Suprapubic skin (tissue), 4 donors: ENCODE results near the gene MS4A10. TPM values are rescaled to one million over a fixed set of nuclear protein-coding genes. Genes with fewer than 3 reads are reported as not detected.

Experiments used
- DNase-seq, 2 donors: peaks; one replicate each; pipeline ENCODE4 v3.0.0-alpha.2; 2019; ENCODE audit warnings: low spot score in 2 of 2
- H3K27ac ChIP-seq: fragments of 200-600 bp; sonication (generic); one replicate; pipeline ENCODE4 v1.5.1; 2019
- H3K27me3 ChIP-seq: fragments of 200-600 bp; sonication (generic); one replicate; pipeline ENCODE4 v1.5.1; 2019
- H3K36me3 ChIP-seq: fragments of 200-600 bp; sonication (generic); one replicate; pipeline ENCODE4 v1.5.1; 2019
- H3K4me1 ChIP-seq: fragments of 200-600 bp; sonication (generic); one replicate; pipeline ENCODE4 v1.5.1; 2019
- H3K4me3 ChIP-seq: fragments of 200-600 bp; sonication (generic); one replicate; pipeline ENCODE4 v1.5.1; 2019; ENCODE audit warnings: mild to moderate bottlenecking
- H3K9me3 ChIP-seq: fragments of 200-600 bp; sonication (generic); one replicate; pipeline ENCODE4 v1.5.1; 2019
- EP300 ChIP-seq: sonication (generic); formaldehyde crosslinking; IDR thresholded peaks from one replicate; pipeline ENCODE4 v1.6.1; 2017; ENCODE audit warnings: antibody characterized with exemption
- POLR2A ChIP-seq, 2 donors: fragments of 450-650 bp; IDR thresholded peaks; one replicate each; pipeline ENCODE4 v1.6.1; 2017; ENCODE audit warnings: antibody characterized with exemption in 2 of 2, mild to moderate bottlenecking in 2 of 2, moderate library complexity in 2 of 2
- POLR2AphosphoS5 ChIP-seq, 3 donors: sonication (generic); formaldehyde crosslinking; IDR thresholded peaks; one replicate each; pipeline ENCODE4 v1.6.1; 2017; ENCODE audit warnings: antibody characterized with exemption in 3 of 3
- WGBS: methylation state at CpG from one replicate; pipeline ENCODE4 v1.1.5; 2018; 5-methylcytosine and 5-hydroxymethylcytosine counted together
- total RNA-seq, 4 donors: library from RNA; depleted of rRNA; stranded (reverse); fragments of >200 nt; gene quantifications; one replicate each; pipeline ENCODE4 v1.1.0, GENCODE V29; 2016
- TF ChIP-seq, protein P1 (sequence below), 2 donors: fragments of 200-600 bp in 1 of 2; fragments of 450-650 bp in 1 of 2; sonication (generic) in 1 of 2; IDR thresholded peaks; one replicate each; pipeline ENCODE4 v1.5.1; 2016 to 2019; ENCODE audit warnings: antibody characterized with exemption in 2 of 2, mild to moderate bottlenecking in 1 of 2, moderate library complexity in 1 of 2

MS4A10 gene
- total RNA-seq, 4 donors from 2014 or later: not detected

- 76% methylated on average over 10 of the region's 10 CpGs for WGBS
- Histone ChIP-seq H3K27ac (no peak overlapping the region), H3K4me1 (no peaks in the 10 kb centered on the region), H3K27me3 (peaks cover 29% of the 10 kb centered on the region), H3K4me3 (no peak overlapping the region), H3K36me3 (no peaks in the 10 kb centered on the region), H3K9me3 (no peaks in the 10 kb centered on the region)
- TF ChIP-seq, protein P1, sequence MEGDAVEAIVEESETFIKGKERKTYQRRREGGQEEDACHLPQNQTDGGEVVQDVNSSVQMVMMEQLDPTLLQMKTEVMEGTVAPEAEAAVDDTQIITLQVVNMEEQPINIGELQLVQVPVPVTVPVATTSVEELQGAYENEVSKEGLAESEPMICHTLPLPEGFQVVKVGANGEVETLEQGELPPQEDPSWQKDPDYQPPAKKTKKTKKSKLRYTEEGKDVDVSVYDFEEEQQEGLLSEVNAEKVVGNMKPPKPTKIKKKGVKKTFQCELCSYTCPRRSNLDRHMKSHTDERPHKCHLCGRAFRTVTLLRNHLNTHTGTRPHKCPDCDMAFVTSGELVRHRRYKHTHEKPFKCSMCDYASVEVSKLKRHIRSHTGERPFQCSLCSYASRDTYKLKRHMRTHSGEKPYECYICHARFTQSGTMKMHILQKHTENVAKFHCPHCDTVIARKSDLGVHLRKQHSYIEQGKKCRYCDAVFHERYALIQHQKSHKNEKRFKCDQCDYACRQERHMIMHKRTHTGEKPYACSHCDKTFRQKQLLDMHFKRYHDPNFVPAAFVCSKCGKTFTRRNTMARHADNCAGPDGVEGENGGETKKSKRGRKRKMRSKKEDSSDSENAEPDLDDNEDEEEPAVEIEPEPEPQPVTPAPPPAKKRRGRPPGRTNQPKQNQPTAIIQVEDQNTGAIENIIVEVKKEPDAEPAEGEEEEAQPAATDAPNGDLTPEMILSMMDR (IDR thresholded peaks at IDR 0.05): no peak
- no peak for TF ChIP-seq POLR2A (IDR thresholded peaks at IDR 0.05)
- TF ChIP-seq POLR2AphosphoS5 (IDR thresholded peaks at IDR 0.05): no peak
- peak in 1 of 2 donors; percentile 9 for DNase-seq
Observed at GRCh38 chr11:60766547-60766946, 18.6 kb upstream of the MS4A10 start.

DNA sequence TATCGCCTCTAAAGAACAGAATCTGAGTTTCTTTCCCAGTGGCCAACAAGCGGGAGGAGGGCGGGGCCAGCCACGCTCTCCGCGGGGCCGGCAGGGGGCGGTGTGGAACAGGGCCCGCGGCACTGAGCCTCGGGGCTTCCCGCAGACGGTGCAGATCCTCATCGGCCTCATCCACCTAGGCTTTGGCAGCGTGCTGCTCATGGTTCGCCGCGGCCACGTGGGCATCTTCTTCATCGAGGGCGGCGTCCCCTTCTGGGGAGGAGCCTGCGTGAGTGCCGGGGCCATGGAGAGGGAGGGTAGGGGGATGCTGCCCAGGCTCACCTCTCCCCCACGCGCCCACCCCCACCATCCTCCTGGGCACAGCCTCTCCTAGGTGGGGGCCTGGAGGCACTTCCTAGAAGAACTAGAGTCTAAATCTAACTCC, 17.7 kb upstream of the MS4A10 start:
- no peaks in the 10 kb centered on the region for H3K4me1 ChIP-seq
- no peak overlapping the region for H3K4me3 ChIP-seq
- 43% methylated on average over 8 of the region's 26 CpGs for WGBS
- TF ChIP-seq POLR2A (IDR thresholded peaks at IDR 0.05): no peak
- TF ChIP-seq, protein P1 (IDR thresholded peaks at IDR 0.05): peak in 1 of 2 donors; percentile 21
- DNase-seq: no peak
- no peaks in the 10 kb centered on the region for H3K9me3 ChIP-seq
- H3K36me3 ChIP-seq: no peaks in the 10 kb centered on the region
- peaks cover 29% of the 10 kb centered on the region for H3K27me3 ChIP-seq
- H3K27ac ChIP-seq: no peak overlapping the region

GRCh38 chr11:60768202-60768601, 16.9 kb upstream of the MS4A10 start:
- no peaks in the 10 kb centered on the region for H3K4me1 ChIP-seq
- DNase-seq: no peak

GRCh38 chr11:60769273-60769672, 15.9 kb upstream of the MS4A10 start:
- WGBS: 71% methylated on average over 4 of the region's 4 CpGs
- Histone ChIP-seq H3K27ac (no peak overlapping the region), H3K4me3 (no peak overlapping the region), H3K36me3 (no peaks in the 10 kb centered on the region), H3K27me3 (peaks cover 24% of the 10 kb centered on the region), H3K4me1 (no peaks in the 10 kb centered on the region), H3K9me3 (no peaks in the 10 kb centered on the region)
- DNase-seq: no peak
- TF ChIP-seq, protein P1 (IDR thresholded peaks at IDR 0.05): no peak
- TF ChIP-seq POLR2A (IDR thresholded peaks at IDR 0.05) (no peak), POLR2AphosphoS5 (IDR thresholded peaks at IDR 0.05) (no peak), EP300 (no peak)

More at GRCh38 chr11:60768202-60768601, 16.9 kb upstream of the MS4A10 start:
- WGBS: 98% methylated on average over 7 of the region's 8 CpGs
- H3K36me3 ChIP-seq: no peaks in the 10 kb centered on the region
- H3K27me3 ChIP-seq: peaks cover 29% of the 10 kb centered on the region
- no peak overlapping the region for H3K4me3 ChIP-seq
- H3K27ac ChIP-seq: no peak overlapping the region
- H3K9me3 ChIP-seq: no peaks in the 10 kb centered on the region
- TF ChIP-seq POLR2AphosphoS5 (IDR thresholded peaks at IDR 0.05) (no peak), POLR2A (IDR thresholded peaks at IDR 0.05) (no peak)

DNA sequence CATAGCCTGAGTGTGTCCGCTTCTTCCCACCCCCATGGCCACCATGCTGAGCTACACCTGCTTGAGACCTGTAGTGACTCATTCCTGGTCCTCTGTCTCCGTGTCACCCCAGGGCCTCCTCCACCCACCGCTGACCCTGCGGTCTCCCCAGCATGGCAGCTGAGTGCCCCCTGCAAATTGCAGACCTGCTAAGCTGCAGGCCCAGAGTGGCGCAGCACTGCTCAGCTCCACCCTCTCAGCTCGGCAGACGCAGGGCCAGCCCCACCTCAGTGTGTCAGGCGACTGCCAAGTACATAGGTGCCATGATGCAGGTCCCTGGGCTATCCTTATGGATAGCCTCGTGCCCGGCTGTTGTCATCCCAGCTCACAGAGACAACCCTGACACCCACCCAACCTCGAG, 15.3 kb upstream of the MS4A10 start:
- H3K9me3 ChIP-seq: no peaks in the 10 kb centered on the region
- H3K4me1 ChIP-seq: no peaks in the 10 kb centered on the region
- peaks cover 24% of the 10 kb centered on the region for H3K27me3 ChIP-seq
- TF ChIP-seq EP300: no peak
- TF ChIP-seq POLR2AphosphoS5 (IDR thresholded peaks at IDR 0.05): no peak
- TF ChIP-seq POLR2A (IDR thresholded peaks at IDR 0.05): no peak
- TF ChIP-seq, protein P1 (IDR thresholded peaks at IDR 0.05): no peak
- DNase-seq: no peak
- H3K4me3 ChIP-seq: no peak overlapping the region
- H3K27ac ChIP-seq: no peak overlapping the region
- H3K36me3 ChIP-seq: no peaks in the 10 kb centered on the region
- 85% methylated on average over 10 of the region's 11 CpGs for WGBS

GRCh38 chr11:60771146-60771545, 14.0 kb upstream of the MS4A10 start:
- TF ChIP-seq POLR2A (IDR thresholded peaks at IDR 0.05) (no peak), EP300 (no peak)
- Histone ChIP-seq H3K4me1 (peaks cover 4% of the 10 kb centered on the region), H3K27me3 (peaks cover 15% of the 10 kb centered on the region), H3K36me3 (no peaks in the 10 kb centered on the region), H3K4me3 (no peak overlapping the region), H3K9me3 (no peaks in the 10 kb centered on the region), H3K27ac (no peak overlapping the region)
- no peak for DNase-seq
- 97% methylated on average over 3 of the region's 4 CpGs for WGBS
